GM19023 (cell line): ENCODE data around the gene CEP112.
"Not testable (repeated sequence)": the region's sequence is repeated elsewhere in the genome, so short reads cannot be mapped to it uniquely, and the experiment has no call there.

Source experiments
- ATAC-seq: cut with Tn5 transposase; IDR thresholded peaks from one replicate; pipeline ENCODE4 v1.9.1; 2021; ENCODE audit warnings: mild to moderate bottlenecking, moderate library complexity; ENCODE audit not compliant: unreplicated experiment

Gene CEP112

GRCh38 chr17:65850486-65850885, 341.4 kb downstream of the CEP112 start:
- ATAC-seq, result no peak

DNA sequence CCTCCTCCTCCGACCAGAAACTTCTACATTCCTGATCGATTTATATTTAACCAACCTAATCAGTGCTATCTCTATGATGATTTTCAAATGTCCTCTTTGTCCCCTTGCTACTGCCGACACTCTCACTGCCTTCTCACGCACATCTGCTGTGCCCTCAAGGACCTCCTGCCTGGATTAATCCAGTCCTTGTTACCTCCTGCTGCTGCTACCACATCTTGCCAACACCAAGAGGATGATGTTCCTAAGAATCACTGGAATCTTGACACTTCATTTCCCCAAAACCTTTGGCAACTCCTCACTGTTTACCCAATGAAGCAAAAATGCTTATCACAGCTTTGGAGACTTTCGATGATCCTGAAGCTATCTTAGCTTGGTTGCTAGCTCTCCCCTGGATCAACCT, 343.2 kb downstream of the CEP112 start:
- ATAC-seq, result no peak

DNA sequence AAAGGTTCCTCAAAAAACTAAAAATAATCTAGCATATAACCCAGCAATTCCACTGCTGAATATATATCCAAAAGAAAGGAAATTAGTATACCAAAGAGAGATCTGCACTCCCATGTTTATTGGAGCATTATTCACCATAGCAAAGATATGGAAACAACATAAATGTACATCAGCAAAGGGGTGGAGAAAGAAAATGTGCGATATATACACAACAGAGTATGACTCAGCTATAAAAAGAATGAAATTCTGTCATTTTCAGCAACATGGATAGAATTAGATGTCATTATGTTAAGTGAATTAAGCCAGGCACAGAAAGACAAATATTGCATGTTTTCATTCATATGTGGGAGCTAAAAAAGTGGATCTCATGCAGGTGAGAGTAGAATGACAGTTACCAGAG, 350.8 kb downstream of the CEP112 start:
- ATAC-seq, result no peak

GRCh38 chr17:65837232-65837631, 354.7 kb downstream of the CEP112 start:
- not testable (repeated sequence) for ATAC-seq

- ATAC-seq, result no peak
These were observed 358.7 kb downstream of the CEP112 start for GRCh38 chr17:65833214-65833613.

GRCh38 chr17:65830356-65830755, 361.6 kb downstream of the CEP112 start:
- ATAC-seq, result no peak

DNA sequence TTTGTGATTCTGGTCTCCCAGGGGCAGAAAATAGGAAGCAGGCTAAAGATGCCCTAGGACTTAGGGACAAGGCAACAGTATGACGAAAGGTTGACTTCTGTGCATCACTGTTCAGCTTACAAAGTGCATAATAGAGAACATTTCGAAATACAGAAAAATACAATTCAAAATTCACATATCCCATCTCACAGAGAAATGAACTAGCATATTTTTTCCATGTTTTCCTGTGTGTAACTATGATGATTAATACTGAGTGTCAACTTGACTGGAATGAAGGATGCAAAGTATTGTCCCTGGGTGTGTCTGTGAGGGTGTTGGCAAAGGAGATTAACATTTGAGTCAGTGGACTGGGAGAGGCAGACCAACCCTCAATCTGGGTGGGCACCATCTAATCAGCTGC, 365.4 kb downstream of the CEP112 start:
- ATAC-seq, result not testable (repeated sequence)

DNA sequence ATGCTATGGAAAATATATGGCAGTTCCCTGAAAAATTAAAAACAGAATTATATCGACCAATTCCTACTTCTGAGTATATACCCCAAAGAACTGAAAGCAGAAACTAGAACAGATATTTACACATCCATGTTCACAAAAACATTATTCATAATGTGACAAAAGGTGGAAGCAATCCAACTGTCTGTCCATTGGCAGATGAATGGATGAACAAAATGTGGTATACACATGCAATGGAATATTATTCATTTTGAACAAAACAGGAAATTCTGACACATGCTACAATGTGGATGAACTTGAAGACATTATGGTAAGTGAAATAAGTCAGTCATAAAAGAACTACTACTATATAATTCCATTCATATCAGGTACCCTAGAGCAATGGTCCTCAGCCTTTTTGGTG, 367.0 kb downstream of the CEP112 start:
- no peak for ATAC-seq

DNA sequence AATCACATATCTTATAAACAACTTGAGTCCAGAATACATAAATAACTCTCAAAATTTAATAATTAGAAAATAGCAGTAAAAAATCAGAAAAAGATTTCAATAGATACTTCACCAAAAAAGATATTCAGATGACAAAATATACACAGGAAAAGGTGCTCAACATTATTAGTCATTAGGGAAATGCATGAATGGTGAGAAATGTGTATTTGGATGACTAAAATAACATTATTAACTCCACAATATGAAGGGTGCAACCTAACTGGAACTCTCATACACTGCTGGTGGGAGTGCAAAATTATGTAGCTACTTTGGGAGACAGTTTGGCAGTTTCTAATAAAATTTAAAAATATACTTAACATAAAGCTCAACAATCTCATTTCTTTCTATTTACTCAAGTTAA, 368.2 kb downstream of the CEP112 start:
- no peak for ATAC-seq

DNA sequence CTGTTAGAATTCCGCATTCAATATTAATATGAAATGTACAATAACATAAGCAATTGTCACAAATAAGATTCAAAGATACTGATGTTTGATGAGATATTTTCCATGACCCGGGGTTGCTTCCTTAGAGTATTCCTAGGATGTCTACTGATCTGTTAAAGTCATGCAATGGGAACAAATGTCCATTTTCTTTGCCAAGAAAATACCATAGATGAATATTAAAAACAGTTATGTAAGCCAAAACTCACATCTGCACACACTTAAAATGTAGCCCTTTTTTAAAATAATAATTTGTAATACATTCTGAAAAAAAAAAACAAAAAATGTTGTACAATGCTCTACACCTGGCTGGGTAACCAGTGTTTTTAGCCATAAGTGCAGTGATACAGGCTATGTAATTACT, 371.1 kb downstream of the CEP112 start:
- no peak for ATAC-seq

- no peak for ATAC-seq
These were observed 371.6 kb downstream of the CEP112 start for GRCh38 chr17:65820306-65820705.

DNA sequence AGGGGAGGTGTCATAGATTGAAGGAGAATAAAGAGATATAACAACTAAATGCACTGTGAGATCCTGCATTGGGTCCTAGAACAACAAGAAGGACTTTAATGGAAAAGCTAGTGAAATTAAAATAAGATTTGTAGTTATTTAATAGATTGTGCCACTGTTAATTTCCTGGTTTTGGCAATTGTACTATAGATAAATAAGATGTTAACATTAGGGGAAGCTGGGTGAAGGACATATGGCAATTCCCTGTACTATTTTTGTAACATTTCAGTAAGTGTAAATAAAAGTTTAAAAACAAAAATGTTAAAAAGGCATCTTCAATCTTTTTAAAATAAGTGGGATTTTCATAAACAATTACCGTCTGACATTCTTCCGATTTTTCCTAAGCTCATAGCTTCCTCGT, 372.1 kb downstream of the CEP112 start:
- ATAC-seq, result no peak

GRCh38 chr17:65817951-65818350, 374.0 kb downstream of the CEP112 start:
- ATAC-seq, result no peak

GRCh38 chr17:65814418-65814817, 377.5 kb downstream of the CEP112 start:
- ATAC-seq, result no peak

GRCh38 chr17:65813306-65813705, 378.6 kb downstream of the CEP112 start:
- no peak for ATAC-seq

GRCh38 chr17:65811043-65811442, 380.9 kb downstream of the CEP112 start:
- no peak for ATAC-seq

DNA sequence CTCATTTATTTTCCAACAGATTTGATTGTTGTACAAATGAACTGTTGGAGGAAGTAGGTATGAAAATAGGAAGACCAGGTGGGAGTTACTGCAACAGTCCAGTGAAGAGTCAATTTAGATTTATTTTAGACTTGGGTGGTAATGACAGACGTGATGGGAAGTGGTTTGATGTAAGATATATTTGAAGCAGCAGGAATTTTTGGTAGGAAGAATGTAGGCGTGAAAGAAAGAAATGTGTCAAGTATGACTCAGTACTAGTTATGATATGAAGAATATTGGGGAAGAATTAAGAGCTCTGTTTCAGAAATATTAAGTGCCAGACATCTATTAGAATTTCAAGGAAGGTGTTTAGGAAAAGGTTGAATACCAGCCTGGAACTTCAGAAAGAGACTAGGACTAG, 382.6 kb downstream of the CEP112 start:
- ATAC-seq, result no peak

DNA sequence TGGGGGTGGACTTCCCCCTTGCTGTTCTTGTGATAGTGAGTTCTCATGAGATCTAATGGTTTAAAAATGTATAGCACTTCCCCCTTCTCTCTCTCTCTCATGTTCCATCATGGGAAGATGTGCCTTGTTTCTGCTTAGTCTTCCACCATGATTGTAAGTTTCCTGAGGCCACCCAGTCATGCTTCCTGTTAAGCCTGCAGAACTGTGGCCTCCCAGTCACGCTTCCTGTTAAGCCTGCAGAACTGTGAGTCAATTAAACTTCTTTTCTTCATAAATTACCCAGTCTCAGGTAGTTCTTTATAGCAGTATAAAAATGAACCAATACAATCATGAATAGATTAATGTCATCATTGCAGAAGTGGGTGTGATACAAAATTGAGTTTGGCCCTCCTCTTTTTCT, 383.4 kb downstream of the CEP112 start:
- not testable (repeated sequence) for ATAC-seq

DNA sequence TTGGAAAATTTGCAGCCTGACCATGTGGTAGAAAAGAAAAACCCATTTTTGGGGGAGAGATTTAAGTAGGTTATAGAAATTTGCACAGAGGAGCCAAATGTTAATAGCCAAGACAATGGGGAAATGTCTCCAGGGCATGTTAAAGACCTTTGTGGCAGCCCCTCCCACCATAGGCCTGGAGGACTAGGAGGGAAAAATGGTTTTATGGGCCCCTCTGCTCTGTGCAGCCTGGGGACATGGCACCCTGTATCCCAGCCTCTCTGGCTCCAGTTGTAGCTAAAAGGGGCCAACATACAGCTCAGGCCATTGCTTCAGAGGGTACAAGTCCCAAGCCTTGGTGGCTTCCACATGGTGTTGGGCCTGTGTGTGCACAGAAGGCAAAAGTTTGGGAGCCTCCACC, 384.6 kb downstream of the CEP112 start:
- no peak for ATAC-seq

GRCh38 chr17:65801513-65801912, 390.4 kb downstream of the CEP112 start:
- ATAC-seq, result no peak

DNA sequence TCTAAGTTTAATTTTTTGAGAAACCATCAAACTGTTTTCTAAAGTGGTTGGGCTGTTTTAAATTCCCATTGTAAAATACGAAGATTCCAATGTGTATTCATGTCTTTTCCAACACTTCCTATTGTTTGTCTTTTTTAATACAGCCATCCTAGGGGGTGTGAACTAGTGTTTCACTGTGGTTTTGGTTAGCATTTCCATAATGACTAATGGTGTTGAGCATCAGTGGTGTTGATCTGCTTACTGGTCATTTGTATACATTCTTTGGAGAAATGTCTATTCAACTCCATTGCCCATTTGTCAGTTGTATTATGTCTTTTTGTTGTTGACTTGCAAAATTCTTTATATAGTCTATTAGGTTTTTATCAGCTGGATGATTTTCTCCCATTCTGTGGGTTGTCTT, 391.3 kb downstream of the CEP112 start:
- no peak for ATAC-seq

DNA sequence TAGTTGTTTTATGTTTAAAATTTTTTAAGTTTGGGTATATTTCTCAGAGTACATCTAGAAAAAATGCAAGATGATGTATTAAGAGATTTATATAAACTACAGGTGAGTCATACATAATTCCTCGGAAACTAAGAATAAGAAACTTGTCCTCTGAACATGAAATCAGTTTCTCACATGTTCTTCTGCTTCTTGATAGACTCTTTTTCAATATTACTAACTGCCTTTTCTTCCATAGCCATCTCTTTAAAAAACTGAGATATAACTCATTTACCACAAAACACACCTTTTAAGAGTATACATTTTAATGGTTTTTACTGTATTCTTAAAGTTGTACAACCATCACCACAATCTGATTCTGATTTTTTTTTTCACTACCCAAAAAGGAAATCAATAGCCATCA, 392.1 kb downstream of the CEP112 start:
- ATAC-seq, result no peak

GRCh38 chr17:65799454-65799853, 392.5 kb downstream of the CEP112 start:
- no peak for ATAC-seq

- ATAC-seq, result no peak
These were observed 394.1 kb downstream of the CEP112 start for GRCh38 chr17:65797809-65798208.
